NB4 (cell line): ENCODE results near the gene CKAP4.

ENCODE experiments used
- DNase-seq: peaks from one replicate; pipeline ENCODE4 v3.0.0; 2010; ENCODE audit warnings: low read depth
- H3K4me3 ChIP-seq: one replicate; pipeline ENCODE4 v1.5.1; 2011; ENCODE audit warnings: mild to moderate bottlenecking, low read depth, low read length, moderate library complexity
- MYC ChIP-seq: IDR thresholded peaks from 2 replicates; pipeline ENCODE4 v1.6.1; 2011; ENCODE audit warnings: low read depth, low read length
- POLR2A ChIP-seq: IDR thresholded peaks from 2 replicates; pipeline ENCODE4 v1.6.1; 2011; ENCODE audit warnings: mild to moderate bottlenecking; ENCODE audit not compliant: insufficient read length; ENCODE audit errors: extremely low read depth
- TF ChIP-seq, protein P1 (sequence below): IDR thresholded peaks from one replicate; pipeline ENCODE4 v1.5.1; 2012; ENCODE audit warnings: low read depth, low read length
- TF ChIP-seq, protein P2 (sequence below): IDR thresholded peaks from 2 replicates; pipeline ENCODE4 v1.6.1; 2011; ENCODE audit warnings: low read depth, low read length

The CKAP4 gene

DNA sequence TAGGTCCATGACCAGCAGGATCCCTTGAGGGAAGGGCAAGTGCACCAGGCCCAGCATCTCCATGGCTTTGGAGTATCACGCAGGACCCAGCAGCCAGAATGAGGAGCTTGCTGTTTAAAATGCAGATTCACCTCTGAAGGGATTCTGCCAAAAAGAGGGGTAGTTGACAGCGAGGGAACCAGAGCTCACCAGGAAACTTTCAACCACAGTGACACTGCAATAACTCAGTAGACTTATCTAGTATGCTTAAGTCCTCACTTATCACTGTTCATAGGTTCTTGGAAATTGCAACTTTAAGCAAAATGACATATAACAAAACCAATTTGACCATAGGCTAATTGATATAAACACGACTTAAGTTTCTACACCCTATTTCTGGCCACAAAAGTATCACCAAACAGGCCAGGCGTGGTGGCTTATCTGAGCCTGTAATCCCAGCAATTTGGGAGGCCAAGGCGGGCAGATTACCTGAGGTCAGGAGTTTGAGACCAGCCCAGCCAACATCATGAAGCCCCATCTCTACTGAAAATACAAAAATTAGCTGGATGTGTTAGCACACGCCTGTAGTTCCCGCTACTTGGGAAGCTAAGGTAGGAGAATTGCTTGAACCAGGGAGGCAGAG is 21.4 kb upstream of the CKAP4 start:
- no peak overlapping the region for H3K4me3 ChIP-seq
- no peak for DNase-seq
- TF ChIP-seq MYC (no peak), POLR2A (no peak)

DNA sequence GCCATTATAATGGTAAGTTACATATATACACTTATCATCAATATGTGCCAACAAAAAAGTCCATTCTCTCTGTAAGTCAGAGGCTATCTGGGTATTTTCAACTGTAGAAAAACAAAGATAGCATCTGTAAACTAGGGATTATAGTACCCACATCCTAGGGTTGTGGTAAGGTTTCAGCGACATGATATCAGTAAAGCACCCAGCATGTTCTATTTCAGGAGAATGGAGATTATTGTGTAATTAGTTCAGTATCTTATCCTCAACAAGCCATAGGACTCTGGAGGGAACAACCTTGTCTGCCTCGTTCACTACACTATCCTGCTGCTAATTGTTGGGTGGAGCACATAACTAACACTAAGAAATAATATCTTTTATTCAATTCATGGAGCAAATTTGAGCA is 19.7 kb upstream of the CKAP4 start:
- DNase-seq = no peak
- TF ChIP-seq MYC = no peak
- no peak for TF ChIP-seq POLR2A
- TF ChIP-seq, protein P1, sequence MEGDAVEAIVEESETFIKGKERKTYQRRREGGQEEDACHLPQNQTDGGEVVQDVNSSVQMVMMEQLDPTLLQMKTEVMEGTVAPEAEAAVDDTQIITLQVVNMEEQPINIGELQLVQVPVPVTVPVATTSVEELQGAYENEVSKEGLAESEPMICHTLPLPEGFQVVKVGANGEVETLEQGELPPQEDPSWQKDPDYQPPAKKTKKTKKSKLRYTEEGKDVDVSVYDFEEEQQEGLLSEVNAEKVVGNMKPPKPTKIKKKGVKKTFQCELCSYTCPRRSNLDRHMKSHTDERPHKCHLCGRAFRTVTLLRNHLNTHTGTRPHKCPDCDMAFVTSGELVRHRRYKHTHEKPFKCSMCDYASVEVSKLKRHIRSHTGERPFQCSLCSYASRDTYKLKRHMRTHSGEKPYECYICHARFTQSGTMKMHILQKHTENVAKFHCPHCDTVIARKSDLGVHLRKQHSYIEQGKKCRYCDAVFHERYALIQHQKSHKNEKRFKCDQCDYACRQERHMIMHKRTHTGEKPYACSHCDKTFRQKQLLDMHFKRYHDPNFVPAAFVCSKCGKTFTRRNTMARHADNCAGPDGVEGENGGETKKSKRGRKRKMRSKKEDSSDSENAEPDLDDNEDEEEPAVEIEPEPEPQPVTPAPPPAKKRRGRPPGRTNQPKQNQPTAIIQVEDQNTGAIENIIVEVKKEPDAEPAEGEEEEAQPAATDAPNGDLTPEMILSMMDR = no peak
- TF ChIP-seq, protein P2, sequence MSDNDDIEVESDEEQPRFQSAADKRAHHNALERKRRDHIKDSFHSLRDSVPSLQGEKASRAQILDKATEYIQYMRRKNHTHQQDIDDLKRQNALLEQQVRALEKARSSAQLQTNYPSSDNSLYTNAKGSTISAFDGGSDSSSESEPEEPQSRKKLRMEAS = no peak
- H3K4me3 ChIP-seq = no peak overlapping the region

DNA sequence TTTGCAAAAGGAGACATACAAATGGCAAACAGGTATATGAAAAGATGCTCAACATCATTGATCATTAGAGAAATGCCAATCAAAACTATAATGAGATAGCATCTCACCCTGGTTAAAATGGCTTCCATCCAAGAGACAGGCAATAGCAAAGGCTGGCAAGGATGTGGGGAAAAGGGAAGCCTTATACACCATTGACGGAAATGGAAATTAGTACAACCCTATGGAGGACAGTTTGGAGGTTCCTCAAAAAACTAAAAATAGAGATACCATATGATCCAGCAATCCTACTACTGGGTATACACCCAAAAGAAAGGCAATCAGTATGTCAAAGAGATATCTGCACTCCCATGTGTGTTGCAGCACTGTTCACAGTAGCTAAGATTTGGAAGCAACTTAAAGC is 17.3 kb upstream of the CKAP4 start:
- no peak overlapping the region for H3K4me3 ChIP-seq
- no peak for DNase-seq
- TF ChIP-seq MYC = no peak
- TF ChIP-seq, protein P2 = no peak
- TF ChIP-seq, protein P1 = no peak
- no peak for TF ChIP-seq POLR2A

DNA sequence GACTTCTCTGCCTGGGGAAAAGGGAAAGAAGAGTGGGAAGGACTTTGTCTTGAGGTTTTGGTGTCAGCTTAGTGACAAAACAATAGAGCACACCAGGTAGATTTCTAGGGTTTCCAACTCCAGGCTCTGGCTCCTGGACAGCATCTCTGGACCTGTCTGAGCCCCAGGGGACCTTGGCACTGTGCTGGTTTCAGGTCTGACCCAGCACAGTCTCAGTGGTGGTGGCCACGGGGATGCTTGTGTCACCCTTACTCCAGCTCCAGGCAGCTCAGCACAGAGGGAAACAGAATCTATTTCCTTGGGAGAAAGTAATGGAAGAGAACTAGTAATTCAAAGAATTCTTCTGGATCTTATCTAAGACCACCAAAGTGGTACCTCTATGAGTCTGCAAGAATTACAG is 11.1 kb upstream of the CKAP4 start:
- H3K4me3 ChIP-seq = no peak overlapping the region
- DNase-seq = no peak
- TF ChIP-seq, protein P1 = no peak
- TF ChIP-seq, protein P2 = no peak
- TF ChIP-seq MYC = no peak

DNA sequence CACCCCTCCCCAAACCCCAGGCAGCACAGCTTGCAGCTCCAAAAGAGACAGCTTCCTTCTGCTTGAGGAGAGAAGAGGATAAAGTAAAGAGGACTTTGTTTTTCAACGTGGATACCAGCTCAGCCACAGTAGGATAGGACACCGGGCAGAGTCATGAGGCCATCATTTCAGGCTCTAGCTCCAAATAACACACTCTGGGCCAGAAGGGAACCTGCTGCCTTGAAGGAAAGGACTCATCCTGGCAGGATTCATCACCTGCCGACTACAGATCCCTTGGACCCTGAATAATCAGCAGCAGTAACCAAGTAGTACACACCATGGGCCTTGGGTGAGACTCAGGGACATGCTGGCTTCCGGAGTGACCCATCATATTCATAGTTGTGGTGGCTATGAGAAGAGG is 10.4 kb upstream of the CKAP4 start:
- no peak for DNase-seq
- TF ChIP-seq MYC (no peak), POLR2A (no peak)
- TF ChIP-seq, protein P1 = no peak
- TF ChIP-seq, protein P2 = no peak
- H3K4me3 ChIP-seq = no peak overlapping the region

DNA sequence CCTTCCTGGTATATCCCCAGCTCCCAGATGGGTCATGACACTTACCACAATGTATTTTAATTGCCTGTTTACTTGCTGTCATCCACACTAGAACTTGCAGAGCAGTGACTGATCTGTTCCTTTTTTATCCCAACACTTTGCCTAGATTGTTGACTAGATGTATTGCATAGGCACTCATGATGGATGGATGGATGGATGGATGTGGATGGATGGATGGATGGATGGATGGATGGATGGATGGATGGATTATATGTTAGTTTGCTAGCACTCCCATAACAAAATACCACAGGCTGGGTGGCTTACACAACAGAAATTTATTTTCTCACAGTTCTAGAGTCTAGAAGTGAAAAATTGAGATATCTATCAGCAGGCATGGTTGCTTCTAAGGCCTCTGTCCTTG is 8.7 kb upstream of the CKAP4 start:
- H3K4me3 ChIP-seq = no peak overlapping the region
- TF ChIP-seq MYC = no peak
- TF ChIP-seq, protein P1 = no peak
- no peak for DNase-seq
